Measurements from ENCODE around the gene NCCRP1.

GRCh38 chr19:39157275-39157996, 39.3 kb upstream of the NCCRP1 start:
- TF ChIP-seq CTCF (IDR thresholded peaks at IDR 0.05) (no peak), EP300 (IDR thresholded peaks at IDR 0.05) (no peak)

Measured in gastroesophageal sphincter (tissue), 3 donors.